GM18909 (cell line): ENCODE results near the gene ZC3H7A.
"Not testable (repeated sequence)": the region's sequence is repeated elsewhere in the genome, so short reads cannot be mapped to it uniquely, and the experiment has no call there.

ENCODE experiments used
- ATAC-seq: cut with Tn5 transposase; IDR thresholded peaks from one replicate; pipeline ENCODE4 v1.9.1; 2021; ENCODE audit warnings: mild to moderate bottlenecking; ENCODE audit not compliant: unreplicated experiment, poor library complexity

ZC3H7A gene

GRCh38 chr16:11805556-11805955, 8.5 kb upstream of the ZC3H7A start:
- ATAC-seq, result no peak

- no peak for ATAC-seq
Measured at GRCh38 chr16:11801481-11802021, 4.5 kb upstream of the ZC3H7A start.

- ATAC-seq, result no peak
Measured at GRCh38 chr16:11800382-11800718, 3.3 kb upstream of the ZC3H7A start.

GRCh38 chr16:11799509-11800381, 2.7 kb upstream of the ZC3H7A start:
- no peak for ATAC-seq

- no peak for ATAC-seq
Measured at GRCh38 chr16:11799017-11799381, 1.9 kb upstream of the ZC3H7A start.

GRCh38 chr16:11797957-11798299, 870 bp upstream of the ZC3H7A start:
- no peak for ATAC-seq

- peak; percentile 1 for ATAC-seq
Measured at GRCh38 chr16:11796227-11797165, 562 bp downstream of the ZC3H7A start.

- ATAC-seq, result no peak
Measured at GRCh38 chr16:11795887-11796226, 1.2 kb downstream of the ZC3H7A start.

- ATAC-seq, result no peak
Measured at GRCh38 chr16:11794996-11795886, 1.8 kb downstream of the ZC3H7A start.

GRCh38 chr16:11794447-11794846, 2.6 kb downstream of the ZC3H7A start:
- no peak for ATAC-seq

GRCh38 chr16:11793840-11794239, 3.2 kb downstream of the ZC3H7A start:
- no peak for ATAC-seq

GRCh38 chr16:11792410-11793241, 4.4 kb downstream of the ZC3H7A start:
- no peak for ATAC-seq

- ATAC-seq, result no peak
Measured at GRCh38 chr16:11791144-11791828, 5.8 kb downstream of the ZC3H7A start.

- ATAC-seq, result no peak
Measured at GRCh38 chr16:11788914-11789313, 8.1 kb downstream of the ZC3H7A start.

GRCh38 chr16:11784980-11785599, 12.0 kb downstream of the ZC3H7A start:
- not testable (repeated sequence) for ATAC-seq

GRCh38 chr16:11784381-11784780, 12.7 kb downstream of the ZC3H7A start:
- not testable (repeated sequence) for ATAC-seq

- no peak for ATAC-seq
Measured at GRCh38 chr16:11784038-11784369, 13.1 kb downstream of the ZC3H7A start.

- peak; percentile 71 for ATAC-seq
Measured at GRCh38 chr16:11783319-11784037, 13.6 kb downstream of the ZC3H7A start.
